C4-2B (cell line): ENCODE measurements around the gene ZMIZ2.

Source experiments
- CTCF ChIP-seq: fragments of 450-650 bp; conservative IDR thresholded peaks from 2 replicates; pipeline ENCODE4 v1.5.1; 2017; ENCODE audit warnings: mild to moderate bottlenecking
- ZFX ChIP-seq: fragments of 450-650 bp; IDR thresholded peaks from 2 replicates; pipeline ENCODE4 v1.6.1; 2017

- TF ChIP-seq CTCF (no peak), ZFX (no peak)
Observed at GRCh38 chr7:44720301-44720700, 28.3 kb upstream of the ZMIZ2 start.
